Right lobe of liver (tissue), 4 donors: ENCODE results near the gene IER5.
"Not testable (repeated sequence)": the region's sequence is repeated elsewhere in the genome, so short reads cannot be mapped to it uniquely, and the experiment has no call there.

Source experiments
- POLR2A ChIP-seq: fragments of 450-650 bp; IDR thresholded peaks from one replicate; pipeline ENCODE4 v1.6.1; 2017; ENCODE audit warnings: antibody characterized with exemption, mild to moderate bottlenecking
- TF ChIP-seq, protein P1 (sequence below), 4 donors: fragments of 200-600 bp in 3 of 4; fragments of 450-650 bp in 1 of 4; IDR thresholded peaks; one replicate each; pipeline versions ENCODE4 v1.5.1 to v1.8.0; 2016 to 2022; ENCODE audit warnings: antibody characterized with exemption in 4 of 4, mild to moderate bottlenecking in 2 of 4
- donor health status: DM: no; HTN: no; CAD: no.
- donor health status: DM: no; HTN: no; CAD: no.
- donor health status: DM: no; HTN: yes; CAD: no.

- TF ChIP-seq, protein P1, sequence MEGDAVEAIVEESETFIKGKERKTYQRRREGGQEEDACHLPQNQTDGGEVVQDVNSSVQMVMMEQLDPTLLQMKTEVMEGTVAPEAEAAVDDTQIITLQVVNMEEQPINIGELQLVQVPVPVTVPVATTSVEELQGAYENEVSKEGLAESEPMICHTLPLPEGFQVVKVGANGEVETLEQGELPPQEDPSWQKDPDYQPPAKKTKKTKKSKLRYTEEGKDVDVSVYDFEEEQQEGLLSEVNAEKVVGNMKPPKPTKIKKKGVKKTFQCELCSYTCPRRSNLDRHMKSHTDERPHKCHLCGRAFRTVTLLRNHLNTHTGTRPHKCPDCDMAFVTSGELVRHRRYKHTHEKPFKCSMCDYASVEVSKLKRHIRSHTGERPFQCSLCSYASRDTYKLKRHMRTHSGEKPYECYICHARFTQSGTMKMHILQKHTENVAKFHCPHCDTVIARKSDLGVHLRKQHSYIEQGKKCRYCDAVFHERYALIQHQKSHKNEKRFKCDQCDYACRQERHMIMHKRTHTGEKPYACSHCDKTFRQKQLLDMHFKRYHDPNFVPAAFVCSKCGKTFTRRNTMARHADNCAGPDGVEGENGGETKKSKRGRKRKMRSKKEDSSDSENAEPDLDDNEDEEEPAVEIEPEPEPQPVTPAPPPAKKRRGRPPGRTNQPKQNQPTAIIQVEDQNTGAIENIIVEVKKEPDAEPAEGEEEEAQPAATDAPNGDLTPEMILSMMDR (IDR thresholded peaks at IDR 0.05): not testable (repeated sequence)
- TF ChIP-seq POLR2A: not testable (repeated sequence)
Measured at GRCh38 chr1:181115971-181116370, 27.5 kb downstream of the IER5 start.
